ENCODE results near the gene RBM20.

DNA sequence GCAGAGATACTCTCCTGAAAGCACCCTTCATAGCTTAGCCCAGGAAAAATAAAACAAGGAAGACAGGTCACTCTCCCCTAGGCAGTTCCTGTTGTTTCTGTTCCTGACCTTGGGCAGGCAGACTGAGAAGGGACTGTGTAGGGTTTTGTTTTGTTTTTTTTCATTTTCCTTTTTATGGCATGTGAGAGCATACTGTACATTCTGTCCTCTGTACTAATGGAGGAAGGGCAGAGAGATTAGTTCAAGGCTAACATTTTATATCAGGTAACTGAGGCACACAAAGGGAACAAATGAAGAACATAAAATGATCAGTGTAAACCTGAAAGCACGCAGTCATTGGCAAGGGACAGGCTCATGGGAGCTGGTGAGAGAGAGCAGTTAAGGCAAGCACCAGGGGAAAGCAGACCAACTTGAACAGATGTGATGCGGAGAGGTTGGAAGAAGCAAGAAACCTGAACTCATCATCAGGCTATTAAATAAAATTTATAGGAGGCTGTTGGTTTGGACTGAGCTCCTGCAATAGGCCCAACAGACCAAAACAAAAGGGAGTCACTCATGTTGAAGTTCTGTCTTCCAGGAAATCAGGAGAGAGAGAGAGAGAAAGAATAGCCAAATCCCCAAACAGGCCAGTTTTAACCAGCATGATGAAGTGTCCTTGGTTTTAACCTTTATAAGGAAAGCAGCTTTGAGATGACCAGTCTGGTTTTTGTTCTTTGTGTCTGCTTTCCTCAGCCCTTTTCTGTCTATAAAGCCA, 193.5 kb downstream of the RBM20 start:
- TF ChIP-seq CTCF (IDR thresholded peaks at IDR 0.05) (no peak), TCF7L2 (IDR thresholded peaks at IDR 0.05; ENCODE audit: low read depth, low read length) (no peak), POLR2AphosphoS5 (IDR thresholded peaks at IDR 0.05; ENCODE audit: low read depth, low read length) (no peak)

Data from Panc1 (cell line).